HEK293T (cell line): ENCODE measurements around the gene ZDHHC17.

Experiments used
- BHLHE40 ChIP-seq: fragments of 450-650 bp; IDR thresholded peaks from 2 replicates; pipeline ENCODE4 v1.6.1; 2016; ENCODE audit warnings: mild to moderate bottlenecking, moderate library complexity, borderline replicate concordance
- FOXA1 ChIP-seq: fragments of 450-650 bp; IDR thresholded peaks from 2 replicates; pipeline ENCODE4 v1.6.1; 2016; ENCODE audit warnings: mild to moderate bottlenecking

DNA sequence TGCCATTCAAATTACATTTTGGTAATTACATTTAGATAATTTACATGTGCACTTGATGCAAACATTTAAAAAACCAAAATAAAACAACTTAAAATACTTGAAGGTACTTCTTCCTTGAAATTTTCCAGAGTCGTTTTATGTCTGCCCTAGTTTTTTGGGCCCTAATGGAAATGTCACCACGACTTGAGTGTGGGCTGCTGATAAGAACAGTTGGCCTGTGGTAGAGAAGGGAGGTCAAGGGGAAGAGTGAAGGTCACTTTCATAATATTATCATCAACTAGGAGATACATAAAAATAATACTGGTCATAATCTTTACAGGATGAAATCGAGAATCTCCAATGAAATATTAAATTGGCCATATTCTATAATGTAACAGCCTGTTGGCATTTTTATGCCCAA is 23.1 kb downstream of the ZDHHC17 start:
- TF ChIP-seq BHLHE40, result no peak
- no peak for TF ChIP-seq FOXA1
